GM18519 (cell line): ENCODE data around the gene PPP1CC.
"Not testable (repeated sequence)": the region's sequence is repeated elsewhere in the genome, so short reads cannot be mapped to it uniquely, and the experiment has no call there.

Experiments used
- ATAC-seq: cut with Tn5 transposase; IDR thresholded peaks from one replicate; pipeline ENCODE4 v1.9.1; 2021; ENCODE audit warnings: mild to moderate bottlenecking, moderate library complexity; ENCODE audit not compliant: unreplicated experiment, low FRiP score

Gene PPP1CC

DNA sequence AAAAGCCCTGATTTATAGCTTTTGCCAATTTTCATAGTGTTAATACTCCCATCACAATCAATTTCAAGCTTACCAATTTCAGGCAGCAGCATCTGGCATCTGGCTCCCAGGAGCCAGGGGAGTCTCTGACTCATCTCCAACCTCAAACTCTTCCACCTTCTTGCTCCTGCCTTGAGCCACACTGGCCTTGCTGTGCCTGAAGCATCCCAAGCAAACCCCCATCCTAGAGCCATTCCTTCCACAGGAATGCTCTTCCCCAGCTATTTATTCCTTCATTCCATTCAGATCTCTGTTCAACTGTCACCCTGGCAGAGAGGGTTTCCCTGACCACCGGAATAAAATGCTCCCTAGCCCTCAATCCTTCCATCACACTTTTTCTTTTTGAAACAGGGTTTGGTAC lies 13.9 kb upstream of the PPP1CC start:
- no peak for ATAC-seq

DNA sequence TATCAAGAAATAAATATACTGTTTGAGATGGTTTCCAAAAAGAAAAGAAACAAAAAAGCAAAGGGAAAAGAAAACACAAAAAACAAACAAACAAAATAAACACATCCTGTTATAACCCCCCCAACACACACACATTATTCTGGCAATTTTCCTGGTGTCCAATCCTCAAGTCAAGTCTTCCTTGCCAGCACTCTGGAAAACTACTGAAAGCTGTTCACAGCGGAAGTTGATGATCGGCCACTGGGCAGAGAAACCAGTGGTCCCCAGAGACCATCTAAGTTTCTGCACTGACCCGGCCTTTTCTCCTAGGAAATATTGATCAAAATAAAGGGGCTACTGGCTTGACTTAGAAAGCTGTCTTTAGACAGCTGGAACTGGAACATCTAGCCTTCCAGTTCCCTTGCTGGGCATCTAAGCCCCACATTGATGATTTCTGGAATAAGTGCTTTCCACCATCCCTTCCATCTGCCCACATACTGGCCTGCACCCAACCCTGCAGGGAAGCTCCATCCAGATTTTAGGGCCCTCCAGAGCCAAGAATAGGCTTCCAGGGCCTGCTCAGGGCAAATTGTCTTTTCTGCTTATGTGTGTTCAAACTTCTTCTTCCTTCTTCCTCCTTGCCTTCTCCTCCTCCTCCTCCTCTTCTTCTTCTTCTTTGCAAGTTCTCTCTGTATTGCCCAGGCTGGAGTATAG lies 11.6 kb upstream of the PPP1CC start:
- ATAC-seq, result no peak

DNA sequence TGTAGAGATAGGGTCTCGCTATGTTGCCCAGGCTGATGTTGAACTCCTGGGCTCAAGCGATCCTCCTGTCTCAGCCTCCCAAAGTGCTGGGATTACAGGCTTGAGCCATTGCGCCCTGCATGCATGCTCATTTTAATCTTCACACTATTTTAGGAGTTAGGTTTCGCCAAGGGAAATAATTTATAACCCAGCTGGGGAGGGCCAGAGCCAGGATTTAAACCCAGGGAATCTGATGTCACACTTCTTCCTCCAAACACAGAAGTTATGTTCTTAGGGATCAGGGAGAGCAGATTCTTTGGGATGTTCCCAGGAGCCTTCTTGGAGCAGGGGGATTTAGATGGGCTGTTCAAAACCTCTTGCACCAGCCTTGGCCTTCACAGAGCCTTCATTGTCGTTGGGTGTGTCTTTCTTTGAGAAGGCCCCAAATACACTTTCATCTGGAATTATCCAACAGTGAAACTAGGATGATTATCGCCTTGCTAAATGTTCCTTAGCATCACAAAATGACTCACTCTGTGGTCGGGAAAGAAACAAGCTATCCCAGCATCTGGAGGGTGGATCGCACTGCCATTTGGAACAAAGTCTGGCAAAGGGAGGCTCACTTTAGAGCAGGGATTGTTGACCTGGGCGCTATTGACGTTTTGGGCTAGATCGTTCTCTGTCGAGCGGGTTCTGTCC lies 8.2 kb upstream of the PPP1CC start:
- no peak for ATAC-seq

DNA sequence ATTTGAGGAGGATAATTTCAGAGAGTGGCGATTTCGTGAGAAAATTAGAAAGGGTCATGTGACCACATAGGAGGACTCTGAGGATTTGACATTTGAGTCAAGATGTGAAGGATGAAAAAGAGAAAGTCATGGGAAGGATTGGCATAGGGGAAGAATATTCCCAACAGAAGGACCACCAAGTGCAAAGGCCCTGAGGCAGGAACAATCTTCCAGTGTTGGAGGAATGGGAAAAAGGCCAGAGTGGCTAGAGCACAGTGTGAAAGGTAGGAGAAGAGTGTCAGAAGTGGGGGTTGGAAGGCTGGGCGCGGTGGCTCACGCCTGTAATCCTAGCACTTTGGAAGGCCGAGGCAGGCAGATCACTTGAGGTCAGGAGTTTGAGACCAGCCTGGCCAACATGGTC lies 3.9 kb upstream of the PPP1CC start:
- ATAC-seq, result no peak

DNA sequence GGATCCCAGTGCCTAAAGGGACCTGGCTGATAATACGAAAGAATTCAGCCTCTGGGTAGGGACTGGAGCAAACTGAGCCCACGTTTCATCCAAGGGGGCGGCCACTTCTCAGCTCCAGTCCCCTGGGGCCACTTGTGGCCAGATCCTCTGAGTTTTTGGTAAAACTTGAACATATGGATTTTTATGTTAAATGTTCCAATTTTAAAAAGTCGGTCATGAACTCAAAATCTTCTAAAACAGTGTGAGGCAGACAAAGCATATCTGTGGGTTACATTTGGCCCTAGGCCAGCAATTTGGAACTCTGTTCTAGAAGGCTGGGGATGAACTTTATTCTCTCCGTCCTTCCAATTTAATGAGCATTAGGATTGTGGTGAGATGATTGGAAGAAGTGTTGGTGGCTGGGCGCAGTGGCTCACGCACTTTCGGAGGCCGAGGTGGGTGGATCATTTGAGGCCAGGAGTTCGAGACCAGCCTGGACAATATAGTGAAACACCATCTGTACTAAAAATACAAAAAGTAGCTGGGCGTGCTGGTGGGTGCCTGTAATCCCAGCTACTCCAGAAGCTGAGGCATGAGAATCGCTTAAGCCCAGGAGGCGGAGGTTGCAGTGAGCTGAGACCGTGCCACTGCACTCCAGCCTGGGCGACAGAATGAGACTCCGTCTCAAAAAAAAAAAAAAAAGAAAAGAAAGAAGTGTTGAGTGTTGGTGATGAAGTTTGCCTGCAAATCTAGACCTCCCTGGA lies 3.0 kb upstream of the PPP1CC start:
- no peak for ATAC-seq

DNA sequence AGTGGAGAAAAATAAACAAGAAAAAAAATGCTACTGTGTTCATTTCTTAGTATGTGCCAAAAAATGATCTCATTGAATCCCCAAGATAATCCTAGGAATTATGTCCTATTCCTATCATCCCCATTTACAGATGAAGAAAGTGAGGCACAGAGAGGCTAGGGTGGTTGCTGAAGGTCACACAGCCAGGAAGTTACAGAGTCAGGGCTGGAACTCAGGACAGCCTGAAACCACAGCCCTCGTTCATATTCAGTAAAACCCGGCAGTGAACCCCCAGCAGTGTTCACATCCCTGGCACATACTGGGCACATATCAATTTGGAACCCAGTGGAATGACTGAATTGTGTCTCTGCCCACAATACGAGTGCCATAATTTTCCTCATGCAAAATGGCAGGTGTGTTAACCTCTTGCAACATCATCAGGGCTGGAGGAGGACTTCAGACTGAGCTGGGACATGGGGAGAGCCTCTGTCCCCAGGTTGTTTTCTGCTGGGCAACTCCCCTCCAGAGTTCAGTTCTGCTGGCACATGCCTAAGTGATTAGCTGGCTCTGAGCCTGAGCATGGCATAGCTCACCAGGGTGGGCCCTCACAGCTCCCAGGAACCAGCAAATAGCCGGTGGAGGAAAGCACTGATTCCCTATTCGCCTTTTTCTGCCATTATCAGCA lies 2.0 kb upstream of the PPP1CC start:
- no peak for ATAC-seq

DNA sequence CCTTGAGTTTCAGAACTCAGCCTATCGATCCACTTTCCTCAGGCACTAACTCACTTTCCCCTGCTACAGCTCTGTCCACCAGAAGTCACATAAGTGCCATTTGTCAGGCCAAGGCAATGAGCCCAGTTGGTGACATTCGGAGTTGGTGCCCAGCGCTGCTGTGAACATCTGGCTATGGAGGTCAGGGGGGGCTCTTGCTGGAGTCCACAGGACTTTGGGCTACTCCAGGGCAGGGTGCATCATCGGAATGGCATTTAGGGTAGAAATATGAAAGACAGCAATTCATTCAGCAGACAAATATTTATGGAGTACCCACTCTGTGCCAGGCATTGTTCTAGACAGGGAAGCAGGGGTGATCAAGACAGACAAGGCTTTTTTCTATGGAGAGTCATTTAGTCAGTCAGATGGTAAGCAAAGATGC lies 1.5 kb upstream of the PPP1CC start:
- ATAC-seq, result no peak

DNA sequence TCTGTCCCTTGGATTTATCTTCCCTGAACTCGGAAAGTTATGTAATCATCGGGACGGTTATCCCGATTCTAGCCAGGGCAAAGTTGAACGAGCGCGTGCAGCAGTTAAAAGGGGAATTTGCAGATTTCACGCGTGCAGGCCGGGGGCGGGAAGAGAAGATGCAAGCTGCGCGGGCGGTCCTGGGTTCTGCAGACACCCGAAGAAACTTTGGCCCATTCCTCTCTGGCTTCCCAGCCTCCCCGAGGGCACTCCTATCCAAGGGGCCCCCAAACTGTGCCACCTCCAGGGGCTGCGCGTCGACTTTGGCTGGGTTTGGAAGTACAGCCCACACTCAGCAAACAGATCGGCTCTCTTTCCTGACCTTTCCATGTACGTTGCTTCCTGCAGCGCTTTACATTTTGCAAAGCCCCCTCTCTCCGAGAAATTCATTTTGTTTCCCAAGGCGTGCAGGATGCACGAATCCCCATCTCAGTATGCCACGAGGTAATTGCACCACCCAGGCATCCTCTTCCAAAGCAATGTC lies 941 bp upstream of the PPP1CC start:
- ATAC-seq, result no peak

DNA sequence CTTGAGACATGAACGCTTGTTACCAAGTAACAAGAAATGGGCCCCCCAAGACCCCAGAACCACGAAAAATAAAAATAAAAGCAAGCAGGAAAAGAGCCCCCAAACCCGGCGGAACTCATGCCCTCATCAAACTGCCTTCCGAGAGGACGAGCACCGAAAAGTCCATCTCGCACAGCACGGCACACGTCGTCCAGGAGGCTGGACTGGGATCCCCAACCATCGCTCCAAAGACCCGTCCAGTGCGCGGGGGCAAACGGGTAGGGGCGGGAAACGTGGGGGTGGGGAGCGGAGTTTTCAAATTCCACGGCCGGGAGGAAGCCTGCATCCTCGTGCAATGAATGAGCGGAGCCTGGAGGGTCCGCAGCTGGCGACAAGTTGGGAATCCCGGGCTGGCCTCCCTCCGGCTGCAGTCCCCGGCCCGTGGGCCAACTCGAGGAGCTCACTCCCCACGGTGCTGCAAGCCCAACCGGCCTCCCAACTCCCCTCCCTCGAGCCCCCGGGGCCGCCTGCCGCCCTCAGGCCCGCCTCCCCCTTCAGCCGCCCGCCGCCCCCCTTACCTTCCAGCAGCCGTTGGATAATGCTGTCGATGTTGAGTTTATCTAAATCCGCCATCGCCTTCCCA lies 484 bp downstream of the PPP1CC start:
- ATAC-seq, result no peak

DNA sequence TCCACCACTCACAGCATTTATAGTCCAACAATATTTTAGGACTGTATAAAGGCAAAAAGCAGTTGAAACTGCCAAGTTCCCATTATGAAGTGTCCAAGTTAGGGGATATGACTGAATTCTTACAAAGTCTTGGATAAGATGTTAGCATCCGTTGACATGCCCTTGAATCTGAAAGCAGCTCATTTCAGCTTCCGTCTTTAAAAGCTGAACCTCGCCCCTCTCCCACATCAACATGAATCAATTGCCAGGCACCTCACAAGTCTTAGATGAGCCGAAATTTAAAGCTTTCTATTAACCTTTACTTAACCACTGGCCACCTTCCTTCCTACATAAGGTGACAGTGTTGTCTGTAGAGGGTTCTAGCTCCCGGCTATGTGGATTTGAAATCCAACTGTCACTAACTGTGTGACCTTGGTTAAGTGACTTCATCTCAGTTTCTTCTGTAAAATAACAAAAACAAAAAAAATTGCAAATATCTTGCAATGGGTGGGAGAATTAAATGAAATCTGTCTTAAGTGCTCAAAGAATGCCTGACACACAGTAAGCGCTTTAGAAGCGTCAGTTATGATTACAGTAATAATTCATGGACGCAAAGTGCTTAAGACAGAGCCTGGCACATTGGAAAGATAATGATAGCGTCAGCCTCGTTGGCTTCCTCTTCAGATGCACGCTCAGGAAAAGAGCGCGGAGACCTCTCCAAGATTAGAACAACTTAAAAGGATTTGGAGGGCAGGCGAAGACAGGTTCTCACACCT lies 1.2 kb downstream of the PPP1CC start:
- ATAC-seq, result no peak

DNA sequence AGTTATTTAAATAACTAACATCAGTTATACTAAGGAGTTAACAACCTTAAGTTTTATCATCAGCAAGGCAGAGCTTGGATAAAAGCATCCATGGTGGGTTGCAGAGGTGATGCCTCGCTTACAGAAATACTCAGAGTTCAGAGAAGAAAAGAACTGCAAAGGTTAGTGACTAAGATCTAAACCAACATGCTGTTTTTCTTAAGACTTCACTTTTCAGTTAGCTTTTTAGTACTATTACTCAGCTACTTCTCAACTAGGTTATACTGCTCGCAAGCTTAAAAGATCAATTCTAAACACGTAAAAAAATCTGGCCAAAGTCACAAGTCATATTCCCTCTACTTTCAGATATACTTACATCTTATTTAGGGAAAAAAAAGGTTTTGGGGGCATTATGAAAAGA lies 2.8 kb downstream of the PPP1CC start:
- no peak for ATAC-seq

DNA sequence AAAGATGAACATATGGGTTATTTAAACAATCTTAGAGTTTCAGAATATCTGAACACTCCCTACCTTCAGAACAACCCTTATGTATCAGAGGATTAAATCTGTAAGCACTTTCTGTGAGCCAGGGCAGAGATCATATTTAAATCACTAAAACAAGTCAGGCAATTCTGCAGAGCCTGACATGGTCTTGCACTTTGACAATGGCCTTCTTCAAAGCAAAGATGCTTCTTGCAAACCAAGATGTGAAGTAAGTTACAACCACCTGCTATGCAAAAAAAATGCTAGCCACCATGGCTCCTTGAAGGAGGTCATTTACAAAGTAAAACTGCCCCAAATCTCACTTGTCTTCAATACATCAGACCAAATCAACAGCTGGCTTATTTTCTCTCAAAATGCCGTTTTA lies 3.2 kb downstream of the PPP1CC start:
- ATAC-seq, result no peak

DNA sequence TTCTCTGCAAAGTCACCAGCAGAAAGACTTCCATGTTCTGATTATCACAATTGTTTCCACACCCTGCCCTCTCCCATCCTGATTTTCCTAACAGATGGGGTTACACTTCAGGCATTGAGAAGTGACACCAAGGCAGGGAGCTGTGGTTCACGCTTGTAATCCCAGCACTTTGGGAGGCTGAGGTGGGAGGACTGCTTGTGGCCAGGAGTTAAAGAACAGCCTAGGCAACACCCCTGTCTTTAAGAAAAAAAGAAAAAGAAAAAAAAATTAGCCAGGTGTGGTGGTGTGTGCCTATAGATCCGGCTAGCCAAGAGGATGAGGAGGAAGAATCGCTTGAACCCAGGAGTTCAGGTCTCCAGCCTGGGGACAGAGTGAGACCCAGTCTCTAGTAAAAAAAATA lies 5.2 kb downstream of the PPP1CC start:
- ATAC-seq, result no peak

DNA sequence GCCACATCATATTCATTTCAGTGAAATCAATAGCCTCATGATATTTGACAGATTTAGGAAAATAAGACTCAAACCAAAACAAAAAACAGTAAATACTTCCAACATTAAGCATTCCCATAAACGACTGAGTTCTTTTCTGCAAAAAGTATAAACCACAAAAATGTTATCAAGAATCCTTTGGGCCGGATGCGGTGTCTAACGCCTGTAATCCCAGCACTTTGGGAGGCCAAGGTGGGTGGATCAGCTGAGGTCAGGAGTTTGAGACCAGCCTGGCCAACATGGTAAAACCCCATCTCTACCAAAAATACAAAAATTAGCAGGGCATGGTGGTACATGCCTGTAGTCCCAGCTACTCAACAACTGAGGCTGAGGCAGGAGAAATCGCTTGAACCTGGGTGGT lies 5.7 kb downstream of the PPP1CC start:
- not testable (repeated sequence) for ATAC-seq

DNA sequence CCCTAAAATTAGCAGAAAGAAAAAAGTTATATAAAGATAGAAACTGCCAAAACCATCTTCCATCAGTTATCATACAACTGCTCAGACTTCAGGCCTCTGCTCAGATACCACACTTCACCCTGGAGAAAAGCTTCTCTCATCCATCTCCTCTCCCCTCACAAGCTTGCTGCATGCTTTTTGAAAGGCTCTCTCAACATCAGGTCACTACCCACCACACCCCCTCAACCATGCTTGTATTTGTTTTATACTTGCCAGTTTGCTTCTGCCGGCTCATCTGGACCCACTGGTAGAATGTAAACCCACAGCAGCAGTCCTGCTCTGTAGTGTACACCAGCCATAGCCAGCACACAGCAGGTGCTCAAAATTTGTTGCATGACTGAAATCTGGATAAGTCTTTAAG lies 8.8 kb downstream of the PPP1CC start:
- ATAC-seq, result no peak

DNA sequence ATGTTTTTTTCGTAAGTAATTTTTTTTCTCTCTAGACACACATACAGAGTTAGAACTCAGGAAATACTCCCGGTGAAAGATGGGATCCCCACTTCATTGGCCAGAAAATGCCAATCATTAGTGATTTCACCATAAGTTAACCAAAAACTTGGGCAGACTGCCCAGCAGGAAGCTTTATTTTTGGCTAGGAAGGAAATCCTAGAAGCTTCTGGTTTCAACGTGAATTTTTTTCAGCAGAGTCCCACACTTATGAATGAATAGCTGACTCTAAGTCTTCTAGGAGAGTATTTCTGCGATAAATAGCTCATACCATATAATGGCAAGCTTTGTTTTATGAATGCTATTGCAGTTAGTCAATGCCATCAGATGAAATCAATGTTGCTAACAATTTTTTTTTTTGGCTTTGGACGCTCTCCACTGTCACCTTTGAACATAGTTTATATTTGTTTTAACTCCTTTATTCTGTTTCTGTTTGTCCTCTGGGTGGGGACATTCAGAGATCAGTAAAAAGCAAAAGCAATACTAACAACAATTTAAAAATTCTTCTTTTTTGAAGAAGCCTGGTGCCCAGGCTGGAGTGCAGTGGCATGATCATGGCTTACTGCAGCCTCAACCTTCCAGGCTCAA lies 9.5 kb downstream of the PPP1CC start:
- ATAC-seq, result no peak

DNA sequence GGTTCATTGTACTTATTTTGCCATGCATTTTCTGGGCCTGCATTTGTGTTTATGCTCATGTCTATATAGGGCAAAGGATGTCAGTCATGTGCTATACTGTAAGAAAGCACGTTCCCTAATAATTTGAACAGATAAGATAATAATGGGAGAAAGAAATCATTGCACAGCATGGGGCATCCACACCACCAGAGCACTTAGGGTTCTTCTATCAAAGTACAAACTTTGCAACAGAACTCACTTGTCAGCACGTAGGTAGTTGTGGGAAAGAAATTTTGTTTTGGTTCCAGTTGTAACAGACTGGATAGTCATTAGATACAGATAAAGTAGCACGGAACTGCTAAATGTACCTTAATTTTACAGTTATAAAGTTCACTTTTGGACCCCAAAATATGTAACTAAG lies 10.1 kb downstream of the PPP1CC start:
- ATAC-seq, result no peak

DNA sequence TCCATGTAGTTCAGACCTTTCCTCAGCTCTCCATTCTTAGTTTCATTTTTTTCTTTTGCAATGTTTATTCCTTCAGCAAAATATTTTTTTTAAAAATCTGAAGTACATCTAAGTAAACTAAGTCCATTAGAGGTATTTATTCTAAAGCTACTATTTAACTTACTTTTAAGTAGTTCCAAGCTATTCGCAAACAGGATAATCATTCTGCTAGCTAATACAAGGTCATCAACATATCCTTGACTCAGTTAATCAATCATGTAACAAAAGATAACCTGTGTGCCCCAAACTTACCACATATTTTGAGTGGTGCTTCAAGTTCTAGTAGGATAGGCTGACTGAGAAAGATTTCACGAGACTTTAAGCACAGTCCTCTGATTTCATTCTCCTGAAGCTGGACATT lies 11.2 kb downstream of the PPP1CC start:
- ATAC-seq, result no peak

DNA sequence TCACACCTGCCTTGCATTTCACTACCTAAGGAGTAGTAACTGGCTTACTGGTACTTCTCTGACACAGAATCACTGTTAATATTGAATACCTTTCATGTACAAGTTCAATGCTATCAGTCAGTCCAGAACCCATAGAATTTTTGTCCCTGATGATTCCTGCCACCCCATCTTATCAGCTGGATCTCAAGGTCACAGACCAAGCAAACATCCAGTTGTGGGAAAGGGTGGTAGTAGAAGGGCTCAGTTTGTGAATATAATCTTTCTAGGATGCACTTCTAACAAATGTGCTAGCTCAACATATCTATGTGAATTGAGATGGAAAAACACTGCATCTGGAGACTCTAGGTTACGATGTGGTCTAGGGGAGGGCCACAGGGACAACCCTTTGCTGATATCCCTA lies 14.1 kb downstream of the PPP1CC start:
- ATAC-seq, result no peak
